ENCODE measurements around the gene ESPNL. TPM values are rescaled to one million over a fixed set of nuclear protein-coding genes. Genes with fewer than 3 reads are reported as not detected.
A peak's percentile ranks its signal among the peaks of the same experiment; 100 is the strongest.
"Not testable (repeated sequence)": the region's sequence is repeated elsewhere in the genome, so short reads cannot be mapped to it uniquely, and the experiment has no call there.

Gene ESPNL
- total and polyA plus RNA-seq, 5 experiments from 2014 or later: 0.16 to 0.34 TPM; not detected in 3

DNA sequence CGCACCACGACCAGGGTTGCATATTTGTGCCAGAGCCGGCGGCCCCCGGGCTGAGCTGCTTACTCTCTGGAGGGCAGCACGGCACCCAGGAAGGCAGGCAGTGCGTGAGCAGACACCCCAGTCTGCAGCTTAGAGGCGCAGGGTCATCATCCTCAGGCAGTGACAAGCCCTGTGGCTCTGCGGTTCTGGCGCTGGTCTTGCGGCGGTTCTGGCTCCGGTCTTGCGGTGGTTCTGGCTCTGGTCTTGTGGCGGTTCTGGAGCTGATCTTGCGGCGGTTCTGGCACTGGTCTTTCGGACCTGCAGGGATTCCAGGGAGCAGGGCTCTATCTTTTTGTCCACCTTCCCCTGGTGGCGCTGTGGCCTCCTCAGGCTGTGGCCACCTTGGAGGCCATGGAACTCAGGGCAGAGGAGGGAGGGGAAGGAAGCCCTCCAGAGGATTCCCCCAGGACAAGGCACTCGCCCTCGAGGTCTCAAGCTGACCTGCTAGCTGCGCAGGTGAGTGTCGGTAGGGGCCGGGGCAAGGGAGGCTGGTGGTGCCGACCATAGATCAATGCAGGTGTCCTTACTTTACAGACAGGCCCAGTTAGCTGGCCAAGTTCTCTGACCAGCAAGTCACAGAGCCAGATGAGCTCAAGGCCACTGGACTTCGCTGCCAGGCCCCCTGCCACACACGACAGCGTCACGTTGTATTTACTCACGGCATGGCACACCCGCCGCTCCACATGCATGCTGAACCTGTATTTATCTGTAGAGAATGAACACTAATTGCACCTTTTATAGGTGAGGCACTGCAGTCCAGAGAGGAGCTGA is 14.9 kb downstream of the ESPNL start:
- peak in 1 of 10 donors; percentile 45 for DNase-seq
- H3K4me3 Mint-ChIP-seq: no peak overlapping the region

DNA sequence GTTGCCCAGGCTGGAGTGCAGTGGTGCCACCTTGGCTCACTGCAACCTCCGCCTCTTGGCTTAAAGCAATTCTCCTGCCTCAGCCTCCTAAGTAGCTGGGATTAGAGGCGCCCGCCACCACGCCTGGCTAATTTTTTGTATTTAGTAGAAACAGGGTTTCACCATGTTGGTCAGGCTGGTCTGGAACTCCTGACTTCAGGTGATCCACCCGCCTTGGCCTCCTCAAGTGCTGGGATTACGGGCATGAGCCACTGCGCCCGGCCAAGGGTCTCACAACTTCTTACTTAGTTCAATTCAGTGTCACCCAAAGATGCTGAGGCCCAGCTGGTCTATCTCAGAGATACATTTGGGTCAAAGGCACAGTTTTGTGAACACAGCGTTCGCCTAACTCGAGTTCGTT is 15.6 kb downstream of the ESPNL start:
- POLR2A ChIA-PET, H3K27ac Mint-ChIP-seq, ATAC-seq, H3K4me1 Mint-ChIP-seq, H3K36me3 Mint-ChIP-seq, H3K4me3 Mint-ChIP-seq: not testable (repeated sequence)
- Mint-ChIP-seq H3K27me3 (peaks cover 0 to 11% (median 2%) of the 10 kb centered on the region in 5 donors), H3K9me3 (peaks cover 0 to 19% (median 13%) of the 10 kb centered on the region in 9 donors)
- DNase-seq: peak in 1 of 10 donors; percentile 2

More for the DNA sequence above, 14.9 kb downstream of the ESPNL start:
- H3K9me3 Mint-ChIP-seq: peaks cover 0 to 19% (median 13%) of the 10 kb centered on the region in 9 donors
- POLR2A ChIA-PET: no interaction called here
- peaks cover 0 to 10% (median 7%) of the 10 kb centered on the region in 3 donors for H3K36me3 Mint-ChIP-seq
- ATAC-seq: no peak
- peaks cover 0 to 11% (median 2%) of the 10 kb centered on the region in 5 donors for H3K27me3 Mint-ChIP-seq
- H3K4me1 Mint-ChIP-seq: peaks cover 0 to 2% (median 0%) of the 10 kb centered on the region in 4 donors
- peak overlapping the region in 1 of 10 donors; percentile 43 for H3K27ac Mint-ChIP-seq

DNA sequence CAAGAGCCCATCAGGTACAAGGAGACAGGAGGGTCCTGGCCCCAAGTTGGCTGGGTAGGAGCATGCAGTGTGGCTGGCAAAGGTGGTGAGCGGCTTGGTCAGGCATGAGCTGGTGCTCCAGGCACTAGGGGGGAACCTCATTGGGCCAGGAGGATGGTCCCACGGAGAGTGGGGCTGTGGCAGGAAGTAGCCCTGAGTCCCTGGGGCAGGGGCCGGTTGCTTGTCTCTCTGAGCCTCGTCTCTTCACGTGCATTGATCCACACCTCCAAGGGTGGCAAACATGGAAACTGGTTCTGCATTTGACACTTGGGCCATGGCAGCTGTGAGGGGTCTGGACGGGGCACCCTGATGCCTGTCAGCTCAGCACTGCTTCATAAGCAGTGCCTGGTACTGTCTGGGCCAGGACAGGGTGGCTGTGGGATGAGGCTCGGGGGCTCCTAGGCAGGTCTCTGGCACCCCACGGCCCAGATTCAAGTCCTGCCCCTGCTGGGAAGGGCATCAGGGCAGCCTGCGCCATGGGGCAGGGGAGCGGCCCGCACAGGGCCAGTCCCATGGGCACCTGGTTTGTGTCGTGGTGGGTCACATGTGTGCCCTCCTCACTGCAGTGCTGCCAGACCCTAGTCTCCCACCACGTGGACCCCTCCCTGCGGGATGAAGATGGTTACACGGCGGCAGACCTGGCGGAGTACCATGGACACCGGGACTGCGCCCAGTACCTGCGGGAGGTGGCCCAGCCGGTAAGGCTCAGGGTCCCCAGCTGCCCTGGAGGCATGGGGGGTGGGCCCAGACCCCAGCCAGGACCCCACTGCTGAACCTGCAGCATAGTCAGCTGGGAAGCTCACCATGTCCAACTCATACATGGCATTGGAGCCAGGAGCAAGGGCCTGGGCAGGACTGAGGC is 16.4 kb downstream of the ESPNL start:
- DNase-seq: peak in 2 of 10 donors; percentile 1 to 47
- ATAC-seq: no peak
- H3K4me3 Mint-ChIP-seq: no peak overlapping the region
- H3K36me3 Mint-ChIP-seq: peaks cover 0 to 10% (median 7%) of the 10 kb centered on the region in 3 donors
- peaks cover 0 to 19% (median 13%) of the 10 kb centered on the region in 9 donors for H3K9me3 Mint-ChIP-seq
- H3K27me3 Mint-ChIP-seq: peaks cover 0 to 11% (median 2%) of the 10 kb centered on the region in 5 donors
- POLR2A ChIA-PET: no interaction called here
- H3K4me1 Mint-ChIP-seq: peaks cover 0 to 2% (median 0%) of the 10 kb centered on the region in 4 donors
- H3K27ac Mint-ChIP-seq: no peak overlapping the region

- DNase-seq (peak in 2 of 10 donors; percentile 1 to 56), ATAC-seq (no peak)
- POLR2A ChIA-PET: no interaction called here
- H3K36me3 Mint-ChIP-seq: peaks cover 0 to 10% (median 6%) of the 10 kb centered on the region in 3 donors
- H3K4me3 Mint-ChIP-seq: no peak overlapping the region
- peaks cover 0 to 11% (median 2%) of the 10 kb centered on the region in 5 donors for H3K27me3 Mint-ChIP-seq
- peaks cover 0 to 2% (median 0%) of the 10 kb centered on the region in 4 donors for H3K4me1 Mint-ChIP-seq
- no peak overlapping the region for H3K27ac Mint-ChIP-seq
- peaks cover 0 to 15% (median 9%) of the 10 kb centered on the region in 9 donors for H3K9me3 Mint-ChIP-seq
These were observed 17.3 kb downstream of the ESPNL start for GRCh38 chr2:238117199-238118154.

DNA sequence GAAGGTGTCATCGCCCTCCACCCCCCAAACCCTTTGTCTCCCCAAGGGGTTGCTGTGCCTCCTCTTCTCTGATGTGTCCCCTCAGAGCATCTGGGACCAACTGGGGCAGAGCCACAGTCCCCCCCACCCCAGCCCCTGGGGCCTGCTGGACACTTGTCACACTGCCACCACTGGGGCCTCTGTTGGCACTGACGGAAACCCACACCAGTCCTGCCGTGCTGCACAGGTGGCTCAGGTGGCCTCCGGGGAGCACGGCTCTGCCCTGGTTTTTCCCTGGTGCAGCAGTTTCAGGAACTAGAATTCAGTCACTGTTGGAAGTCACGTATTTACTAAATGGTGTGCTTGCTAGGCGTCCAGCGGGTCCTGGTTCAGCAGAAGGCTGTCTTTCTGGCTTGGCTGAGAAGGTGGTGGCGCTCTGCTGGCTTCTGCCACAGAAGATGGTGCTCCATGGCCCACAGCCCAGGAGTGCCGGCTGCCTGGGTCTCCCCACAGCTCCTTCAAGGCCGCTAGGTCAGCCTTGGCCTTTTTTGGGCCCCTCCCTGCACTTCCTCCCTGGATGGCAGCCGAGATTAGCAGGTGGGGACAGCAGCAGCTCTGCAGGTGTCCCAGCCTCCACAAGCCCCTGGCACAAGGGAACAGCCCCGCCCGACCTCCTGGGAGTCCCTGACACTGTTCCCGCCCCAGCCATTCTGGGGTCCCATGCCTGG is 19.8 kb downstream of the ESPNL start:
- H3K27me3 Mint-ChIP-seq: peaks cover 0 to 11% (median 2%) of the 10 kb centered on the region in 5 donors
- H3K36me3 Mint-ChIP-seq: no peaks in the 10 kb centered on the region
- ATAC-seq (no peak), DNase-seq (peak in 1 of 10 donors; percentile 1)
- POLR2A ChIA-PET: no interaction called here
- no peaks in the 10 kb centered on the region for H3K4me1 Mint-ChIP-seq
- H3K27ac Mint-ChIP-seq: no peak overlapping the region
- no peak overlapping the region for H3K4me3 Mint-ChIP-seq
- no peaks in the 10 kb centered on the region for H3K9me3 Mint-ChIP-seq

DNA sequence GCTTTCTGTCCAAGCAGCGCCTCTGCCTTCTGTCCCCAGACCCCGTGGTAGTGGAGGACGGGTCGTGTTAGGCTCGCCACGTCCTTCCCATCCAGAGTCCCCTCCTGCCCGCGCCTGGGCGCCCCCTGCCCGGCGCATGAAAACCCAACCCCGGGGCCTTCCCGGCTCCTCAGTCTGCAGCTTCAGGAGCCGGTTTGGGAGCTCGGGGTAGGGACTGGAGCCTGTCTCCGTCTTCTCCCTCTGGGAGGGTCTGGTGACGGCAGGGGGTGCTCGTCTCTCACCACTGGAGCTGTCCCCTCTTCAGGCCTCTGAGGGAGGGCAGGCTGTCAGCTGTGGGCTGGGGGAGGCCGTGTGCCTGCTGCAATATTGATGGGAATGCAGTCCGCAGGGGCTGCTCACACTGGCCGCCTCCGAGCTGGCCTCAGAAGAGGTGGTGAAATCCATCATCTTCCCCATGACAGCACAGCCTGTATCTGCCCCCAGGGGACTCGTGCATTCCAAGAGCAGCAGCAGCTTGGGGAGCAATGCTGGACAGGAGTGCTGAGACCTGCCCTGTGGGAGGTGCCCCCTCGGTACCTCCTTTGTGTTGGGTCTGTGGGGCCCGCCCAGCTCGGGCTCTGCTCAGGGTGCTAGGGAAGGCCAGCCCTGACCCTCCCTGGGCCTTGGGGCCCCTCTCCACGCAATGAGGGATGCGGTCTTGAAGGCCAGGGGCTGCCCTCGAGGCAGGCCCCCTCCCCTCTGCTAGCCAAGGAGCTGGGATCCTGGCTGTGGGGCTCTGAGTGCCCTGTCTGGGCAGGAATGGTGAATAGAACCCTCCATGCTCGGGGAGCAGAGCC is 20.5 kb downstream of the ESPNL start:
- Mint-ChIP-seq H3K9me3 (no peaks in the 10 kb centered on the region), H3K4me1 (no peaks in the 10 kb centered on the region), H3K27ac (no peak overlapping the region), H3K36me3 (no peaks in the 10 kb centered on the region), H3K4me3 (no peak overlapping the region), H3K27me3 (peaks cover 0 to 11% (median 2%) of the 10 kb centered on the region in 5 donors)
- ATAC-seq (no peak), DNase-seq (no peak)
- POLR2A ChIA-PET: no interaction called here

GRCh38 chr2:238121511-238122286 is 21.6 kb downstream of the ESPNL start:
- H3K4me3 Mint-ChIP-seq: no peak overlapping the region
- no peaks in the 10 kb centered on the region for H3K4me1 Mint-ChIP-seq
- no peak overlapping the region for H3K27ac Mint-ChIP-seq
- POLR2A ChIA-PET: no interaction called here
- ATAC-seq (no peak), DNase-seq (peak in 1 of 10 donors; percentile 0)
- H3K27me3 Mint-ChIP-seq: peaks cover 0 to 11% (median 2%) of the 10 kb centered on the region in 5 donors
- no peaks in the 10 kb centered on the region for H3K36me3 Mint-ChIP-seq
- H3K9me3 Mint-ChIP-seq: no peaks in the 10 kb centered on the region

DNA sequence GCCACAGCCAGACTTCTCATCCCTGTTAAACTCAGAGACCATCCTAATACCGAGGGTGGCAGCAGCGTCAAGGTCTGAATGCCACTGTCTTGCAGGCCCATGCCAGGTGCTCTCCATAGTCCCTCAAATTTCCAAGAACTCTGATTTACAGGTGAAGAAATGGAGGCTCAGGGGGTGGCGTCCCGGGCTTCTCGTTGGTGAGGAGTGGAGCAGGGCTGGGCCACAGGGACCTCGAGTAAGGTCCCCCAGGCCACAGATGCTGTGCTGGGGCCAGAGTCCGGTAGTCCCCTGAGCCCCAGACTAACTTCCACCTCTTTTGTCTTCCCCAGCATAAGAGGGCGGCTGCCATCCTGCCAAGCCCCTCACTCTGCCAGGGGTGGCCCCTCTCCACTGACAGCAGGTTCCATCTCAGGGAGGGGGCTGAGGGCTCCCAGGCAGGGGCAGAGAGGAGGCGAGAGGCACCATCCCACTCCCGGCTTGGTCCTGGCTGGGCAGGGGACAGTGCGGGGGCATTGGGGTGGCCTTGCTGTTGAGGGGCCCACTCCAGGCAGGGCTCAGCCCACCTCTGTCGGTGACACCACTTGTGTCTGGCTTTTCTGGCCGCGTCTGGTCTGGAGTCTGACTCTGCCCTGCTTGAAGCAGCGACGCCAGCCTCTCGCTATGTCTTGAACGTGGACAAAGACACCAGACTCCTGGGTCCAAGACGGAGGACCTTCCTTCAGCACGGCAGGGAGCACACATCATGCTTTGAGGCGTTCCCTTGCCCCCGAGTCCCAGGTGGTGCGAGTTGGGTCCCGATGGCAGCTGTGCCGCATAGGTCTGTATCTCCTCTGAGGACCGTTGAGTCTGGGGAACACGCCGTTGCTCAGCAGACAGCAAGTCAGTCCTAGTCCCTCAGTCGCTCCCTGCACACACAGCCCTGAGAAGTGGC is 22.4 kb downstream of the ESPNL start:
- no peak overlapping the region for H3K27ac Mint-ChIP-seq
- H3K27me3 Mint-ChIP-seq: peaks cover 0 to 11% (median under 1%) of the 10 kb centered on the region in 5 donors
- ATAC-seq: no peak
- POLR2A ChIA-PET: no interaction called here
- peak in 2 of 10 donors; percentile 1 to 47 for DNase-seq
- H3K4me1 Mint-ChIP-seq: no peaks in the 10 kb centered on the region
- no peaks in the 10 kb centered on the region for H3K9me3 Mint-ChIP-seq
- H3K4me3 Mint-ChIP-seq: no peak overlapping the region
- H3K36me3 Mint-ChIP-seq: no peaks in the 10 kb centered on the region

DNA sequence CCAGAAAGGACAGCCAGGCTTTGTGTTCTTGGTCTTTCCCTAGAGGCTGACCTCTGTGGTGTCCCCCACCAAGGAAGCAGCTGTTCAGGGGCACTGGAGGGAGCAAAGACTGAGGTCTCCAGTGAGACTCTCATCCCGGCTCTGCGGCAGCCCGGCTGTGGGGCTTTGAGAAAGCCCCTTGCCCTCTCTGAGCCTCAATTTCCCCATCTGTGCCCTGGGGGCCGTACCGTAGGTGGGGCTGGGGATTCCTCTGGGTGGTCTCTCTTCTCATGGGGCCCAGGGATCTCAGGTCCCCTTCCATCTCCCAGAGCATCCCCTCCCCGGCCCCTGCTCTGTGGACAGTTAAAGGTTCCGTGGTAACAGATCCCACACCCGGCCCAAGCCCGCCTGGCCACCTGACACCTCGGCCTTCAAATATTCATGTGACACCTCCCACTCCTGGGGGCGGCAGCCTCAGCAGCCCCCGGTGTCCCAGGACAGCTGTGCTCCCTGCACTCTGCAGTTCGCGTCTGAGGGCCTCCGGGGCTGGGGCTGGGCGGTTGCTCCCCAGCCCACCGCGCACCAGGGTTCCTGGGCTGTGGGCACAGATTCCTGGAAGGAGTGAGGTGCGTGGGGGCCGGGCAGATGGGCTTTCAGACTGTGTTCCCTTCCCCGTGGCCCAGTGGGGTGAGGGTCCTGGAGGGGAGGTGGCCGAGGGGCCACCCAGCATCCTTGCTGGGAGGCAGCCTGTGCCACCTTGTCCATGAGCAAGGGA is 23.3 kb downstream of the ESPNL start:
- ATAC-seq (no peak), DNase-seq (no peak)
- Mint-ChIP-seq H3K9me3 (no peaks in the 10 kb centered on the region), H3K27me3 (peaks cover 0 to 8% (median 0%) of the 10 kb centered on the region in 5 donors), H3K36me3 (no peaks in the 10 kb centered on the region), H3K27ac (no peak overlapping the region), H3K4me3 (no peak overlapping the region), H3K4me1 (no peaks in the 10 kb centered on the region)
- POLR2A ChIA-PET: no interaction called here

Measured in naive thymus-derived CD8-positive, alpha-beta T cell (primary cell).